Femur (tissue), 1 donor: ENCODE measurements around the gene TECR.
"Not testable (repeated sequence)": the region's sequence is repeated elsewhere in the genome, so short reads cannot be mapped to it uniquely, and the experiment has no call there.

Experiments
- DNase-seq: peaks from one replicate; pipeline ENCODE4 v3.0.0-alpha.2; 2017

TECR gene

DNA sequence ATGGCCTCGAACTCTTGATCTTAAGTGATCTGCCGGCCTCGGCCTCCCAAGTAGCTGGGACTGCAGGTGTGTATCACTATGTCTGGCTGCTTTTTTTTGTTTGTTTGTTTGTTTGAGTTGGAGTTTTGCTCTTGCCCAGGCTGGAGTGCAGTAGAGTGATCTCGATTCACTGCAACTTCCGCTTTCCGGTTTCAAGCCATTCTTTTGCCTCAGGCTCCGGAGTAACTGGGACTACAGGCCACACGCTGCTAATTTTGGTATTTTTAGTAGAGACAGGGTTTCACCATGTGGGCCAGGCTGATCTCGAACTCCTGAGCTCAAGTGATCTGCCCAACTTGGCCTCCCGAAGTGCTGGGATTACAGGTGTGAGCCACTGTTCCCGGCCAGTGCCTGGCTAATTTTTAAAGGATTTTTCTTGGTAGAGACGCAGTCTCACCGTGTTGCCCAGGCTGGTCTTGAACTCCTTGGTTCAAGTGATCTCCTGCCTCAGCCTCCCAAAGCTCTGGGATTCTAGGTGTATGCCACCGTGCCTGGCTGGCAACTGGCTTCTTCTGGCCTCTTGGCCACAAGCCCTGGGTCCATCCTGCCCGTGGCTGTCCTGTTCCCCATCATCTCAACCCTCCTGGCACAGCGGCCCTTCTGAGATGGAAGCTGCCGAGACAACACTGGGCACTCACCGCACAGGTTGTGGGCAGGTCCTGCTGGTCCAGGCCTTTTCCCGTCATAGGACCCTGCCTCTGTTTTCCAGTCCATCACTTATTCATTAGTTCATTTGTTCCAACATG lies 11.5 kb downstream of the TECR start:
- DNase-seq: no peak

- DNase-seq: not testable (repeated sequence)
These were observed 12.6 kb downstream of the TECR start for GRCh38 chr19:14541979-14542378.

DNA sequence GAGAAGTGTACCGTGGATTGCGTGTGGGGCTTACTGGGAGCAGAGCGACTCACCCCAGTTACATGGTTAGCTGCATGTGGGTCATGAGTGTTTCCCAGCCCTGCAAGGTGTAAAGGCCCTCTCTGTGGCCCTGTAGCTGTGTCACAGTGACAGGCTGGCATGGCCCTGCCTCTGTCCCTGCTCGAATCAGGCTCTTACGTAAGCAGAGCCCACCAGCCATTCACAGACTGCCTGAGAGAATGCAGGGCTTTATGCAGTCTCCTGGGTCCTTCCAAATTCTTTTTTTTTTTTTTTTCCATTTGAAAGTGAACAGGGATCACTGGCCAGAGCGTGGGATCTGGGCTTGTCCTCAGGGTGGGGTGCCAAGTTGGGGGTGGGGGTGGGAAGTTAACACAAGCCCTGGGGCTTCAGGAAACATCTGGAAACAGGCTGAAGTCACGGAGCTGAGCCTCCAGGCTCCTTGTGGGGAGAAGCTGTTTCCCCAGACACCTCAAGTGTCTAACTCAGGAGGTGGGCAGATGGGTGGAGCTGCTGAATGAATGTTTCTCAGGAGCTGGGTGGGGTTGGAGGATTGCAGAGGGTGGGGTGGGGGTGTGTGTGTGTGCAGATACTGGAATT lies 13.4 kb downstream of the TECR start:
- peak; percentile 64 for DNase-seq

DNA sequence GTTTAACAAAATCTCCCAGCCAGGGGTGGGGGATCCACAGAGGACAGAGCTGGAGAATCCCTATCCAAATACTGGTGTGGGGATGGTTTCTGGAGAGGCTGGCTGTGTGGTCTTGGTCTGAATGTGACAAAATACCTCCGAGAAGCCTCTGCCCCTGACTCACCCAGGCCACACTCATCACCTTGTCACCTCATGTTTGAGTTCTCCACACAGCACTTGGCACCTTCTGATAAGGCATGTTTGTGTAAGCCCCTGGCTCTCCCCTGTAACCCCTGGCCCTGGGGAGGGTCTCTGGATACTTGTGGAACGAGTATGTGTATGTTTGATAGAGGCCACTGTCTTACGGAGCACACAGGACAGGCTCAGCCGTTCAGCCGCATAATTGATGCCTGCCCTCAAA lies 14.7 kb downstream of the TECR start:
- DNase-seq: no peak

DNA sequence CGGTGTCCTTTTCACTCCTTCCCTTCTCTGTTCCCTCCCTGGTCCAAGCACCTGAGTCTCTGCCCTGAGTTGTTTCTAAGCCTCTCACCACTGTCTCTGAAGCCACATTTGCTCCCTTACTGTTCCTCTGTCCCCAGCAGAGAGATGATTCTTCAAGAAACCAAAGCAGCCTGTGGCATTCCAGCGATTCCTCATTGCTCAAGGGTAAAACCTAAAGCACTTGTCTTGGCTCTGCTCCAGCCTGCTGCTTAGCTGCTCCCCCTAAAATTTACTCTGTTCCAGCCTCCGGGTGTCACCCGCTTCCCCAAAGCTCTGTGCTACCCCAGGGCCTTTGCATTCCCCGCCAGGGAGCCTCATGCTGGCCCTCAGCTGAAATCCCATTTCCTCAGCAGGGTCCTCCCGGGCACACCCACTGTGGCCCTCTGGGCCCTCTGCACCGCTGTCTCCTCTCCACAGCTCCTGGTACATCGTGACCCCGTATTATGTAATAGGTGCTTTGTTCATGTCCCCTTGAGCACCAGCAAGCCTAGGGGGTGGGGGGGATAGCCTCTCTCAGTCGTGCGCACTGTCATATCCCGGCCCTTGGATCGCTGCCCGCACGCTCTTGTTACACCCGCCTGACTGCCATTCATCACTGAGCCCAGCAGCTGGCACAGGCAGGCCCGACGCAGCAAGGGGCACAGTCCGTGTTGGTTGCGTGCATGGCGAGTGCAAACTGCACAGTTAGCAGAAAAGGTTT lies 15.8 kb downstream of the TECR start:
- DNase-seq: peak; percentile 79

- no peak for DNase-seq
These were observed 16.3 kb downstream of the TECR start for GRCh38 chr19:14545716-14546082.

- no peak for DNase-seq
These were observed 20.9 kb downstream of the TECR start for GRCh38 chr19:14550201-14550754.

GRCh38 chr19:14551134-14552005 lies 22.0 kb downstream of the TECR start:
- DNase-seq: peak; percentile 83

GRCh38 chr19:14552006-14552360 lies 22.6 kb downstream of the TECR start:
- DNase-seq: not testable (repeated sequence)

GRCh38 chr19:14553042-14553938 lies 23.9 kb downstream of the TECR start:
- no peak for DNase-seq

DNA sequence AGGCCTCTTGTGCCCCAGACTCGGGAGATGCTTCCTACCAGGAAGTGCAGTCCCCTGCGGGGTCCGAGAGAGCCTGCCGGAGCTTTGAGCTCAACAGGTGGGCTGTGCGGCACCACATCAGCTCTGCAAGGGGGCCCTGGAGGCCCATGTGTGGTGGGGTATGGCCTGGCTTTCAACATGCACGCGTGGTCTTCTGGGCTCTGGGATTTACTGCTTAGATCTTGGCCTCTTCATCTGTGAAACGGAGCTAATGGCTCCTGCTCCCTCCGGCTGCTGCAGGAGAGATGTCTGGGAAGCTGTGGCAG lies 24.5 kb downstream of the TECR start:
- DNase-seq: no peak

DNA sequence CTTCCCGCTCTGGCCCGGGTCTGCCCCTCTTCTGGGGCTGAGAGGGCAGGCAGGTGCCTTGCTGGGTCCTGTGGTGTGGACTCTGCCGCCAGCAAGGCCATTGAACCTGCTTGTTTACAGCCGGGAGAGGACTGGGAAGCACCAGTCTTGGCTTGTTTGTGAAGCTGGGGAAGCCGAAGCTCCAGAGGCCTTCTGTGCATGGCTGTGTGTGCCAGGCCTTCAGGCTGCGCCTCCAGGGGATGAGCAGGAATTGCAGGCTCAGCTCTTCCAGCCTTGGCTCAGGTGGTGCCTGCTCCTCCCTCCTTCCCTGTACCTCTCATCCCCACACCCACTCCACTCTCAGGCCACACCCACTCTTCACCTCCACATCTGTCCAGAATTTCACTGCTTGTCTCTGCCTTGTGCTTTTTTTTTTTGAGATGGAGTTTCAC lies 25.0 kb downstream of the TECR start:
- no peak for DNase-seq

GRCh38 chr19:14555918-14556661 lies 26.7 kb downstream of the TECR start:
- no peak for DNase-seq

DNA sequence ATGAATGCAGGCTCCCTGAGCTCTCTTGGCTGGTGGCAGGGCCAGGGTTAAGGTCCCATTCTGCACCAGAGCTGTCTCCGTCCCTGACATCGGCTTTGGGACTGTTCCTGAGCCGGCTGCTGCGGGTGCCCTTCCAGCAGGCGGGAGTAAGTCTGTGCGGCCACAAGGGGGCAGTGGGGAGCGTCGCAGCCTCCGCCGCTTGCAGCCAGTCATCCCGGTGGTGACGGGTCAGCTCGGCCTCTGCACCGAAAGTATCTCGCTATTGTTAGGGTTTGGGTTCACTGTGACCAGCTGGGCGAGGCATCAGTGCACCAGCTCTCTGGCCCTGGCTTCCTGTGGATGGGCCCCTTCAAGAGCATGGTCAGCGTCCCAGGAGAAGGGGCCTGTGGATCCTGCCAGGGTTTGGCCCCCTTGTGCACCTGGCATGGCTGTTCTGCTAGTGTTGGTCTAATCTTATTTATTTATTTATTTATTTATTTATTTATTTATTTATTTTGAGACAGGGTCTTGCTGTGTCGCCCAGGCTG lies 27.3 kb downstream of the TECR start:
- DNase-seq: peak; percentile 84

DNA sequence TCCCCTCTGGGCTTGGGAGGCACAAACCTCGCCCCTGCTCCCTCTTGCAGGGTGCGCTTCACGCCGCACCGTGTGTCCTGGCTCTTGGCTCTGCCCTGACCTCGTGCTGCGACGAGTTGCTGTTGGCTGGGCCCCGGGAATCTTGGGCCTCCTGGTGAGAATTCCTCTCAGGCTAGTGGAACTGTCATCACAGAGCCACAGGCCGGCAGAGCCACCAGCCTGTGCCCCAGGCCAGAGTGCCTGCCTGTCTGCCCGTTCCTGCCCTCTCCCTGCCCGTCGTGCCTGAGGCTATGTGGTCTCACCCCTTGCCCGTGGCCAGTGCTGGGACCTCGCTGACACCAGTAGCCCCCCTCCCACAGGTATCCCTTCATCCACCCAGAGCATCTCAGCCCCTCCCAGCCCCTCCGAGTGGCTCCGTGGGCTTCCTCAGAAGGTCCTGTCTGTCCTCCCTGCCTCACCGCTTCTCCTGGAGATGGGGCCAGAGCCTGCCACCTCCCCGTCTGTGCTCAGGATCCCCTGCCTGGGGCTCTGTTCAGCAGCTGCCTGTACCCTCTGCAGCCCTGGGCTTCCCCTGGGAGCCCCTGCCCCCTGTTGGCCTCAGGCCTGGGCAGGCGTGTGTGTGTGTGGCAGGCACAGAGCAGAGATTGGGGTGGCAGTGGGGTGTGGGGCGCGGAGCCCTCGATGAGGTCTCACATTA lies 29.1 kb downstream of the TECR start:
- DNase-seq: no peak

GRCh38 chr19:14559916-14560775 lies 30.8 kb downstream of the TECR start:
- no peak for DNase-seq

DNA sequence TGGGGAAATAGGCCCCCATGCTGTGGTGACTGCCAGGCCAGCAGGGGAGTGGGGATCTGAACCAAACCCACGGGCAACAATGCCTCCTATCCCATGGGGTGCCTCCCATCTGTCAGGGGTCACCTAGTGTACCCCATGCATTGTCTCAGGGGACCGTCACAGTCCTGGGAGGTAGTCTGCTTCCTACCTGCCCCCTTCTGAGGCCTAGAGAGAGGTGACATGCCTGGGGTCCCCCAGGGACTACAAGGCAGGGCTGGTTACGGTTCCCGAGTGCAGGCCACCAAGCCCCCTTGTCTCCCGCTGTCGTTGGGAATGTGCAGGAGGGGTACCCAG lies 31.3 kb downstream of the TECR start:
- DNase-seq: no peak

DNA sequence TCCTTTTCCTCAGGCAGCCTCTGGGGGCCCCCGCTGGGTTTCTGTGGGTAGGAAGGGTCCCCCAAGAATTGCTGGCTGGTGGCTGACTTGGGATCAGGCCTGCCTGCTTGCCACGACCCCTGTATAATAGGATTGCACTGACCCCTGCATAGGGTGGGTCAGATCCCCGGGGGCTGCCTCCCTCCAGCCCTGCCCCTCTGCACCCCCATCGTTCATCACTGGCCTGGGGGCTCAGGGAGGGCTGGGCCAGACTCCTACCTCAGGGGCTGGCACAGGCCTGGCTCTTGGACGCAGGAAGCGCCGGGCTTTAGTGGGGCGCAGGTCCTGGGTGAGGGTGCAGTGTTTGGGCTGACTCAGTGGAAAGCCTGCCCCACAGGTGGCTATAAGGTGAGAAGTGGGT lies 31.9 kb downstream of the TECR start:
- no peak for DNase-seq

DNA sequence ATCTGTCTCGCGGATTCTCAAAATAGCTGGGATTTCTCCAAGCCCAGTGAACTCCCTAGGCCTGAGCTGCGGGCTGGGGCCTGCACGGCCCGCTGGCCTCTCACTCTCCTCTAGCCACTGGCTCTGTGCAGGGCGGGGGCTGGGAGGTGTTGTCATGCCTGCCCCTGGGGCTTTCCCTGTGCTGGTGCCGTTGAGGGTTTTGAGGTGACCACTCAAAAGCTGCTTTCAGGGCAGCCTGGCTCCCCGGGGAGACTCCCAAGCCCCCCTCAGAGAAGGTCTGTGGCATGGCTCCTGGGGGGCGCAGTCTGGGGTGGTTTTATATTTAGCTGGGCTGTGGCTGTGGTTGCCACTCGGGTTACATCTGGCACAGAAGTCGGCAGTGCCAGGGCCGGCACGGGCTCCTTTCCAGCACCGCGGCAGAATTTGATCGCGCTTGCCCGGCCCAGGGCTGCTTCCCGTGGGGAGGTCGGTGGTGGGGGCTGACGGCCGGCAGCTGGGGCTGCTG lies 32.5 kb downstream of the TECR start:
- DNase-seq: peak; percentile 77
